CD4-positive, alpha-beta T cell treated with Interleukin-10 for 1 hour (primary cell): ENCODE data around the gene C17orf67.

ENCODE experiments used
- DNase-seq: peaks from one replicate; pipeline ENCODE4 v3.0.0-alpha.2; 2020

C17orf67 gene

GRCh38 chr17:56832446-56832845, 1.3 kb downstream of the C17orf67 start:
- DNase-seq: no peak

DNA sequence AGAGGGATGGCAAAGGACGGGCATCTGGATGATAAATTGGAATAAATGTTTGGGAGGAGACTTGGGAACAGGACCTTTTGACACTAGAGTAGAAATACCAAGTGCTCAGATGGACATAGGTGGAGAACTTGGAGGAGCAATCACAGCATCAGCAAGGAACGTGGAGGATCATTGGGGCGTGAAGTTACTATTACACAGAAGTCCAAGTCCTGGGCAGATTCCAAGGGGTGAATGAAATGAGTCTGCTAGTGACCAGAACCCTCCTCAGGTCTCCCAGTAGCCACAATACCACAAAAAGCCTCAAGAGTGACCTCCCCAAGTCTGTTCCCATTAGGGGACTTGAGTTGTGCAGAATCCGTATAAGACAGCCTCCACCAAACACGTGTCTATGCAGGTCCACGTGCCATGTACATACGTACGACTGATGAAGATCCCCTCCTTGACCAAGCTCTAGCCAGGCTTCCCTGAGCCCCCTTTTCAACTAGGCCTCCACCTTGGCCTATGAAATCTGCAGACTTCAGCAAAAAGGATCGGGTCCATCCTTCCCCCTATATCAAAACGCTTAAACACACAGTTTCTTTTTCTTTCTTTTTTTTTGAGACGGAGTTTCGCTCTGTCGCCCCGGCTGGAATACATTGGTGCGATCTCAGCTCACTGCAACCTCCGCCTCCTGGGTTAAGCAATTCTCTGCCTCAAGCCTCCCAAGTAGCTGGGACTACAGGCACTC, 2.2 kb downstream of the C17orf67 start:
- DNase-seq: no peak

DNA sequence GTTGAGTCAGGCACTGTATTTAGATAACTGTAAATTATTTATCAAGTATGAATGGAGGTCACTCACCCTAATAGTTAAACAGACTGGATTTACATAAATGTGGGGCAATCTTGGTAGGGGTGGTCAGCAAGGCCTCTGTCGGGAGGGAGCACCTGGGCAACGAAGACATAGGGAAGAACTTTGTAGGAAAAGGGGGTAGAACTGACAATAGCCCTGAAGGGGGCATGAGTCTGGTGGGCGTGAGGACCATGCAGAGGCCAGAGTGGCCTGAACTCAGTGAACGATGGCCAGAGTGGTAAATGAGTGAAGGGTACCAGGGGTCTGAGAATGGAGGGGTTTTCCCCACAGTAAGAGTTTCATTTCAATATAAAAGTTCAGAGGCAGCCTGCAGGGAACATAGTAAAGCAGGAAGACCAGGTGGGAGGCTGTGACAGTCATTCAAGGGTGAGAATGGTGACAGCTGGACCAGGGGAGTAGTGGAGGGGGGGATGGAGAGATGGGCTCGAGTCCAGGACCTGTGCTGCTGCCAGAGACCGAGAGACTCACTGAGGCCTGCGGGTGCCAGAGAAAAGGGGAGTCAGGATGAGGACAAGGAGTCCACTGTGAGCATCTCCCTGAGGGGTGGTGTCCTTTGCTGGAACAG, 2.9 kb downstream of the C17orf67 start:
- no peak for DNase-seq

DNA sequence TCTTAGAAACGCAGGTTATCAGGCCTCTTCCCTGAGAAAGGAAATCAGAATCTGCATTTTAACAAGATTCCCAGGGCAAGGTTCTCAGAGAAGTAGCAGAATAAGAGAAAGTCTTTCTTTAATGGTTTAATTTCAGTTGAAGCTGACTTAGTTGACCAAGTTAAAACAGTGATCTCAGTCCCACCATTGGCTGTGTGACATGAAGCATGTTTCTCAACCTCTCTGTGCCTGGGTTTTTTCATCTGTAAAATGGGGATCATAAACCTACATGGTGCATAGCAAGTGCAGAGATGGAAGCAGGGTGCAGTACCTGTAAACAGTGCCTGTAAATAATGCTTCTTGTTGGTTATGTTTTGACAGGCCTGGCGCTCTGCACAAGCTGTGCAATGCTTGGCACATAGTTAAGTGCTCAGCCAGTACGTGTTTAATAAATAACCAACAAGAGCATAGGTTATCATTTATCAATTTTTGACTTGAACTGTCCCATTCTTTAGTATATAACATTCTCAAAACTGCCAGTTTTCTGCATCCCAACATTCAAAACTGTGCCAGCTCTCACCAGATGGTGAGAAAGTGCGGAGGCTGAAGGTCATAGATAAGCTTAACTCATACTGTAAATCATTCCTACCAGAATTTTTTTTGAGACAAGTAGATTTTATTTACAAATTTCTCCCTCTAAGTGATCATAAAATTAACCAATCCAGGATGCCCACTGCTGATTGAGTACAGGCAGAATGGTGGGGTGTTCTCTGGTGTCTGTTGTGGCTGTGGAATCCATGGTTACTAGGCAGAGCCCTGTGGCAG, 6.9 kb downstream of the C17orf67 start:
- no peak for DNase-seq

DNA sequence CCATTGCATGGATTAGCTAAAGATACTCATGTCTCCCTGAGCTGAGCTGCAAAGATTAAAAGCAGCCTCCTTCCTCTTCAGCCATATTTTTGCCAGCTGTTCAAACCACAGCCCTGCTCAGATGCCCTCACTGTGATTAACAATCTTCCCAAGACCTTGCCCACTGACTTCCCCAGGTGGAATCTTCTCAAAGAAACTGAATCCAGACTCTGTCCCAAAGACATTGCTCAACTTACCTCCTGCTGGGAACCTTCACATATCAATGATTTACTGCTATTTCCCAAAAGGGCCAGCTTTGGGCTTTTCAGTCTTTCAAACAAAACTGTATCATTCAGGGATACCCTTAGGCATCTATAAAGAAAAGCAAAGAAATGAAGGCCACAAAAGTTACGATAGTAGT, 9.2 kb downstream of the C17orf67 start:
- no peak for DNase-seq

DNA sequence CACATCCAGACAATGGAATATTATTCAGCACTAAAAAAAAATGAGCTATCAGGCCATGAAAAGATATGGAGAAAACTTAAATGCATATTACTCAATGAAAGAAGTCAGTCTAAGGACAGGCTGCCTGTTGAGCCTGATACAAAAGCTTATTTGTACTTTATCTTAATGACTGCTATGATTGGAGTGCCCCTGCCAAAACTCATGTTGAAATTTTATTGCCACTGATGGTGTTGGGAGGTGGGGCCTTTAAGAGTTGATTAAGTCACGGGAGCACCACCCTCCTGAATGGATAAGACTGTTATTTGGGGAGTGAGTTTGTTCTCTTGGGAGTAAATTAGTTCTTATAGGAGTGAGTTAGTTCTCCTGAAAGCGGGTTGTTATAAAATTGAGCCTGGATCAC, 9.9 kb downstream of the C17orf67 start:
- no peak for DNase-seq

GRCh38 chr17:56822725-56823124, 11.0 kb downstream of the C17orf67 start:
- no peak for DNase-seq

GRCh38 chr17:56821847-56822534, 11.7 kb downstream of the C17orf67 start:
- no peak for DNase-seq

DNA sequence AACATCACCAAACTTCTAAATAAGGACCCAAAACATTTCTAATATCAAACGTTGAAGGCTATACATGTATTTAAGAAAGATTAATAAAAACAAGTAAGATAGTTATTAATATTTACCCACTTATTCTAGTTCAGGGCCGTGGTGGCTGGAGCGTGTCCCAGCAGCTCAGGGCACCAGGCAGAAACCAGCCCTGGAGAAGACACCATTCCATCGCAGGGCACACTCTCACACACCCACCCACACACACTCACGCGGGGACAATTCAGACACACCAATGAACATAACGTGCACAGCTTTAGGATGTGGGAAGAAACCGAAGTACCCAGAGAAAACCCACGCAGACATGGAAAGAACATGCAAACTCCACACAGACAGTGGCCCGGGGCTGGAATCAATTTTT, 13.5 kb downstream of the C17orf67 start:
- no peak for DNase-seq

- DNase-seq: peak; percentile 84
Measured at GRCh38 chr17:56819431-56820145, 14.1 kb downstream of the C17orf67 start.

GRCh38 chr17:56819030-56819429, 14.7 kb downstream of the C17orf67 start:
- no peak for DNase-seq

DNA sequence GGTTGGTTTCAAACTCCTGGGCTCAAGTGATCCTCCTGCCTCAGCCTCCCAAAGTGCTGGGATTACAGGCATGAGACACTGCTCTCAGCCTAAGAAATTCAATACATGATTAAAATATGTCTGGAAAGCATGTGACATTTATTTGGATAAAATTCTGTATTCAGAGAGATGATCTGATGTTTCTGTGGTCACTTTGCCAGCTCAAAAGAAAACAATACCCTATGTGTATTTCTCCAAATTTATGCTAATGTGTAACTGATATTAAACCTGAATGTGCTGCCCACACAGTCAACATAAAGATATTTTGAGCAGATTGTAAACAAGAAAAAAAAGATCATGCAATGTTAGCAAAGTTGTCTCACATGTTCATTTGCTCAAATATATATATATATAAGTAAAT, 16.7 kb downstream of the C17orf67 start:
- DNase-seq: no peak

DNA sequence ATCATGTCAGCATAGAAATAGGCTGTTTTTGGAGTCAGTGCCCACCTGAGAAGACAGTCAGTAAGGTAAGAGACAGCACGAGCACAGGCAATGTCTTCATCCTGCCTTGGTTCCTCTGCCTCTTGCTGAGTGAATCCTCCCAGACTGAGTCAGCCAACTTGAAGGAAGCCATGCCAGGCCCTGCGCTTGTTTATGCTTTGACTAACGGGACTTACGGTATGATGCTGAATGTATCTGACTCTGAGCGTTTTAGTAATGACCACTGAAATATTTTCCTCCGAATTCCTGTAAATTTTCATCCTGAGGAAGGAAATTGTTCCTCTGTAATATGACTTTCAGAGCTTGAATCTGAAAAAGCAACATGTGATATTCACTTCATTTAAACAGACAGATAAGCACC, 18.0 kb downstream of the C17orf67 start:
- no peak for DNase-seq

- no peak for DNase-seq
Measured at GRCh38 chr17:56812901-56813388, 20.8 kb downstream of the C17orf67 start.

DNA sequence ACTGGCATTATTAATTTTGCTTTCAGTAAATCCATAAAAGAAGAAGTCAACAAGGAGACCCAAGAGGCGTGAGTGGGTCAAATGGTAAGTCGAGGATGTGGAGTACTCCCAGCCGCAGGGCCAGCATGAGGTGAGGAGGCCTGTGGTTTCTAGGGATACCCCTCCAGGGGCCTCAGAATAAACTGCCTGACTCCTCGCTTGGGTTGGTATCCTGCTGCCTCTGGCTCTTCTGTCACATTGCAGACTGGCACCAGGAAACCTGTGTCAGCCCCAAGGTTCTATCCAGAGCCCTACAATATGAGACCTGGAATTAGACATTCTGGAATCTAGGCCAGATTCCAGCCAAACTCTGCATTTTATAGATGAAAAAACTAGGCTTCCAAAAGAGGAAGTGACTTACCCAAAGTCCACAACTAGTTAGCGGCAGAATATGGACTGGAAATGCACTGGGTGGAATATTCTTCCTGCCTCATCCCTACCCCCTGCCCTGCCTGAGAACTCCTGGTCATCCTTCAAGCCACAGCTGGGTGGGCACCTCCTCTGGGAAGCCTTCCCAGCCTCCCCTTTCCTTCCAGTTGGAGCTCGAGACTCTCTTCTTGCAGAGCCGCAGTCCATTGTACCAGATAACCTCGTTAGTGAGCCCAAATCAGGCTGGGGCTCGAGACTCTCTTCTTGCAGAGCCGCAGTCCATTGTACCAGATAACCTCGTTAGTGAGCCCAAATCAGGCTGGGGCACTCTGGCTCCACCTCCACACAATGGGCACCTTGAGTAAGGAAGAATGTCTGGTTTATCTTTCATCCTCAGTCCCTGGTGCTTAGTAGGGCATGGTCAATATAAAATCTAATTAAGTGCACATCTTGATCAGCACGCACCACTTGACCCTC, 22.6 kb downstream of the C17orf67 start:
- DNase-seq: no peak

GRCh38 chr17:56810343-56810742, 23.4 kb downstream of the C17orf67 start:
- no peak for DNase-seq

DNA sequence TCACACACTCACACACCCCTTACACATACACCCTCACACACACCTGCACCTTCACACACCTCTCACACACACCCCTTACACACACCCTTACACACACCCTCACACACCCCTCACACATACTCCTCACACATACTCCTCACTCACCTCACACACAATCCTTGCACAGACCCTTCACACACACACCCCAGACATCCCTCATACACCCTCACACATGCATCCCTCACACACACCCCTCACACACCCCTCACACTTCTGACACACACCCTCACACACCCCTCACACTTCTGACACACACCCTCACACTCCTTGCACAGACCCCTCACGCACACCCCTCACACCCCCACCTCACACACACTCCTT, 23.9 kb downstream of the C17orf67 start:
- no peak for DNase-seq

DNA sequence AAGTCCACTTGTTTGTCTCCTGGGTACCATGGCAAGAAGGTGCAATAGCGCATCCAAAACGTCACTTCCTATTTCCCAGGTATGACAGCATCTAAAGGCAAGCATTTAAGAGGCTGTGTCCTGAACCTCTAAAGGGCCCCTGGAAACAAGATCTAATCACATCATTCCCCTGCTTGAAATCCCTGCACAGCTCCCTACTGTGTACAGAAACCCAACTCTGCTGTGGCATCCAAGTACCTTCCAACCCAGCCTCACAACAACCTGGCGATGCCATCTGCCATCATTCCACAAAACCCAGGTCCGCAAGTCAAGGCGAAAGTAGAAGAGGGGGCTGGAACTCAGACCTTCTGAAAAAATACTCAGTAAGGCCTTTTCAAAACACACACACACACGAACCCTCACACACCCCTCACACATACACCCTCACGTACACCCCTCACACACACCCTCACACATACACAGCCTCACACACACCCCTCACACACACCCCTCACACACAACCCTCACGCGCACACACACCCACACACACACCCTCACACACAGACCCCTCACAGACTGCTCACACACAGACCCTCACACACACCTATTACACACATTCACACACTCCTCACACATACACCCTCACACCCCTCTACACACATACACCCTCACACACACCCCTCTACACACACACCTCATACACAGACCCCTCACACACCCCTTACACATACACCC, 24.5 kb downstream of the C17orf67 start:
- no peak for DNase-seq

- no peak for DNase-seq
Measured at GRCh38 chr17:56808503-56808902, 25.2 kb downstream of the C17orf67 start.

GRCh38 chr17:56807723-56808122, 26.0 kb downstream of the C17orf67 start:
- no peak for DNase-seq

DNA sequence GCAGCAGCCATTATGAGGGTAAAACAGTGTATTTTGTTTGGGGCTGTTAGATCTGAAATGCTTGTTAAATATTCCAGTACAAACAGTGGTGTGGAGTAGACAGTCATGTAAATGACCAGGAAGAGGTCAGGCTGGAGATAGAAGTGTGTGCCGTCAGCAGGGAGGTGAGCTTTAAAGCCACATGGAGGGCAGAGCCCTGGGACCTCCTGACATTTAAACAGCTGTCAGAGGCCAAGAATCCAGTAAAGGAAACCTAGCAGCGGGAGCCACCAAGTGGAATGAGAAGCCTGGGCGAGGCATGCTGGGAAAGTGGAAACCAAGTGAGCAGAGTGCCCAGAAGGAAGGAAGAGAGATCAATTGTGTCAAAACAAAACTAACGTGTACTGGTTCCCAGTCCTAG, 26.8 kb downstream of the C17orf67 start:
- no peak for DNase-seq
